ENCODE results near the gene PIGK.

PIGK gene

DNA sequence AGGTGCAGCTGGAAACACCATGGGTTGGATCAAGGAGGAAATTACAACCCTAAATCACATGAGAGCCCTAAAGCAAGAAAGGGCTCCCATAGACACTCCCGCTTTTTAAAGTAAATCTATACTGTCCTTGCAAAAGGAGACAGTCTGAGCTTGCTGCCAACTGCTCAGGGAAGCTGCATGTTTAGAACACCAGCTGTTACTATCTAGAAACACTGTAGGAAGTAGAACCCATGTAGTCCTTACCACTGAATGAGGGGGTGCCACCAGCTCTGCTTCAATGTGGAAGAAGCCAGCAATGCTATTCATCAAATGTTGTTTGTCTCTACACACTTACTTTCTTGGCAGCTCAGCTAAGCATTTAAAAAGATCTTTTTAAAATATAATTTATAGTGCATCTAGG is 79.8 kb downstream of the PIGK start:
- Histone ChIP-seq H3K9me3 (ENCODE audit: insufficient read depth, low read depth, low read length) (no peaks in the 10 kb centered on the region), H3K36me3 (ENCODE audit: insufficient read depth, low read depth, low read length) (no peaks in the 10 kb centered on the region), H3K27ac (ENCODE audit: low read length) (no peak overlapping the region), H3K9ac (ENCODE audit: low read depth, low read length) (no peak overlapping the region), H3K27me3 (ENCODE audit: insufficient read depth, low read length) (no peaks in the 10 kb centered on the region), H3K4me3 (ENCODE audit: low read length) (no peak overlapping the region), H3K4me1 (ENCODE audit: insufficient read depth, low read length) (no peaks in the 10 kb centered on the region)

DNA sequence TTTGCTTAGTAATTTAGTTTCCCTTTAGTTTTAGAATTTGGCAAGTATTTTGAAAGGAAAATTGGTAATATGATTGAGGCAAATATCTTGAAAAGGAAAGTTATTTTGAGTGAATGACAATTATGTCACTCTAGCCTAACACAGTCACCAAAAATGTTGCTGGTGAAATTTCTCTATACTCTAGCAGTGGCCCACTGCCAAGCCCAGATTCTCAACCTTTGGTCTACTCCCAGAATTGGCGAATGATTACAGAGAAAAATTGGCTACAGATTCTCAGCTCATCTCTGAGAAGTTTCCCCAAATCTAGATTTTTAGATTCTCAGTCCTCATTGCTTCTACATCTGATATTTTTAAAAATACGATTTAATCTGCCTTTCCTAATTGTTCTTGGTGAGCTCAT is 84.9 kb downstream of the PIGK start:
- no peaks in the 10 kb centered on the region for H3K36me3 ChIP-seq (ENCODE audit: insufficient read depth, low read depth, low read length)
- H3K27ac ChIP-seq (ENCODE audit: low read length), result no peak overlapping the region
- H3K9ac ChIP-seq (ENCODE audit: low read depth, low read length), result no peak overlapping the region
- H3K27me3 ChIP-seq (ENCODE audit: insufficient read depth, low read length), result no peaks in the 10 kb centered on the region
- no peak overlapping the region for H3K4me3 ChIP-seq (ENCODE audit: low read length)
- no peaks in the 10 kb centered on the region for H3K9me3 ChIP-seq (ENCODE audit: insufficient read depth, low read depth, low read length)
- no peaks in the 10 kb centered on the region for H3K4me1 ChIP-seq (ENCODE audit: insufficient read depth, low read length)

DNA sequence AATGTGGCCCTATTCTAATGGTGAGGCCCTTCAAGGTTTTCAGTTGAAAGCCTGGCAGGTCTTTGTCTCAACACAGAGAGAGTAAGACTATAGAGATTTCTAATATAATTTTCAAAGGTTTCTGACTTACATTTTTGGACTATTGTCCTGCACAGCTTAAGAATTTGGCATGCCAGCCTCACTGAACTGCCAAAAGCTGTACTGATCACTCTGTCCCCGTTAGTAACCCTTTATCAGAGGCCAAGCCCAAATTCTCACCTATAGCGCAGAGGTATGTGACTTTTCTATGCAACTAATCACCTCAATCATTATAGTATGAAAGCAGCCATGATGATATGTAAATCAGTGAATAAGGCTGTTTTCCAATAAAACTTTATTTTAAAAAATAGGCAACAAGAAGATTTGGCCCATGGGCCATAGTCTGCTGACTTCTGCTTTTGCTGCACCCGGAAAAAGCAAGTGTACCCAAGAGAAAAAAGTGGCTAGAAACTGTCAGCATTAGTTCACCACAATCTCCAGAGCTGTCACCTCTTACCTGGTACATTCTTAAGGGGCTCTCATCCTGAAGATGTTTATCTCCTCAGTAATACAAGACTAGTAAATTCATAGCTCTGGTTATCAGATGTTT is 85.4 kb downstream of the PIGK start:
- Histone ChIP-seq H3K36me3 (ENCODE audit: insufficient read depth, low read depth, low read length) (no peaks in the 10 kb centered on the region), H3K4me3 (ENCODE audit: low read length) (no peak overlapping the region), H3K27ac (ENCODE audit: low read length) (no peak overlapping the region), H3K27me3 (ENCODE audit: insufficient read depth, low read length) (no peaks in the 10 kb centered on the region), H3K9me3 (ENCODE audit: insufficient read depth, low read depth, low read length) (no peaks in the 10 kb centered on the region), H3K4me1 (ENCODE audit: insufficient read depth, low read length) (no peaks in the 10 kb centered on the region), H3K9ac (ENCODE audit: low read depth, low read length) (no peak overlapping the region)

DNA sequence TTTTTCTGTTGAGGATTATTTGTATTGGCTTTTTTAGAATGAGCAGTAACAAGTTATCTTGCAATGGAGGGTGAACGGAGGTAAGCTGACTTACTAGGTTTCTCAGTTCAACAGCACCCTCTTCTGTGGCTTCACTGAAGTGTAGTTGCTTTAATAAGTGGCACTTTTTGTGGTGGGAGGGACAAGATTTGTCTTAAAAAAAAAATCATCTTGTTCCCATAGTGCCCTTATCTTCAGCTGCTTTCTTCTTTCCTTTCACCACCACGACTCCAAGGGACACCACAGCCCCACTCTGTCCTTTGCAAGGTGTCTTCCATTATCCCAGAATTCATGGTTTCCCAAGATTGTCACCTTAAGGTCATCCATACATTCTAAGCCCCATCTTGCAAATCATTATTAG is 92.9 kb downstream of the PIGK start:
- no peak overlapping the region for H3K9ac ChIP-seq (ENCODE audit: low read depth, low read length)
- H3K27me3 ChIP-seq (ENCODE audit: insufficient read depth, low read length), result no peaks in the 10 kb centered on the region
- H3K36me3 ChIP-seq (ENCODE audit: insufficient read depth, low read depth, low read length), result no peaks in the 10 kb centered on the region
- H3K4me3 ChIP-seq (ENCODE audit: low read length), result no peak overlapping the region
- H3K4me1 ChIP-seq (ENCODE audit: insufficient read depth, low read length), result no peaks in the 10 kb centered on the region
- no peak overlapping the region for H3K27ac ChIP-seq (ENCODE audit: low read length)
- H3K9me3 ChIP-seq (ENCODE audit: insufficient read depth, low read depth, low read length), result no peaks in the 10 kb centered on the region

DNA sequence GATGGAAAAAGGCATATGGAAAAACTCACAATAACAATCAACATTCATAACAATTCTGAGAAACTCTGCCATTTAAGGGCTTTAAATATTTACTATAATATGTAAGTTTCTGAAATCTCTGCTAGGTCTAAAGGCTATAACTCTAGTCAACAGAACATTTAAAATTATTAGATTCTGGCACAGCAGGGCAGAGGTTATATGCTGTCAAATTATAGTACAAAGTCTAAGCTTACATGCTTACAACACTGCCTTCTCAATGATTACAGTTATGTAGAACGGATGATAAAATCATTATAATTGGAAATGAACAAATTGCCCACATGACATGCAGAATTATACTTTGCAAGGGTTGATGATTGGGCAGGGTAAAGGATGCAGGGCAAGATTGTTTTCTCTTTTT is 97.7 kb downstream of the PIGK start:
- H3K36me3 ChIP-seq (ENCODE audit: insufficient read depth, low read depth, low read length), result no peaks in the 10 kb centered on the region
- no peak overlapping the region for H3K4me3 ChIP-seq (ENCODE audit: low read length)
- H3K27me3 ChIP-seq (ENCODE audit: insufficient read depth, low read length), result no peaks in the 10 kb centered on the region
- no peaks in the 10 kb centered on the region for H3K4me1 ChIP-seq (ENCODE audit: insufficient read depth, low read length)
- no peak overlapping the region for H3K9ac ChIP-seq (ENCODE audit: low read depth, low read length)
- H3K27ac ChIP-seq (ENCODE audit: low read length), result no peak overlapping the region
- H3K9me3 ChIP-seq (ENCODE audit: insufficient read depth, low read depth, low read length), result no peaks in the 10 kb centered on the region

DNA sequence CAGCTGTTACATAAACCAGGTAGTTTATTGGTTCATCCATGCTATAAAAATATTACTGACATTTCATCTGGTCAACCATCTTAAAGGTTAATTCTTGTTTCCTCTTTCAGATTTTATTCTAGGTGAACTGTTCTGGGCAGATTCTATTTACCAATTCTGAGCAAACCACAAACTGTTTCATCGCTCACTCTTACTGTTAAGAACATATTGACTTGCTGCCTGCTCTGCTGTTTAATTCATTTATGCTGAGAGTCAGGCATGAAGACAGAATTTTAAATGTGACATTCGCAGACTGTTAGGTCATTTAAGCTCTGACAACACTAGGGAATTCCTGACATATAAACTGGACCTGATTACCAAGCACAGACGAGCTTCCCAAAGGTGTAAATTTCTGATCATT is 98.3 kb downstream of the PIGK start:
- Histone ChIP-seq H3K27ac (ENCODE audit: low read length) (no peak overlapping the region), H3K27me3 (ENCODE audit: insufficient read depth, low read length) (no peaks in the 10 kb centered on the region), H3K9me3 (ENCODE audit: insufficient read depth, low read depth, low read length) (no peaks in the 10 kb centered on the region), H3K4me3 (ENCODE audit: low read length) (no peak overlapping the region), H3K4me1 (ENCODE audit: insufficient read depth, low read length) (no peaks in the 10 kb centered on the region), H3K36me3 (ENCODE audit: insufficient read depth, low read depth, low read length) (no peaks in the 10 kb centered on the region), H3K9ac (ENCODE audit: low read depth, low read length) (no peak overlapping the region)

DNA sequence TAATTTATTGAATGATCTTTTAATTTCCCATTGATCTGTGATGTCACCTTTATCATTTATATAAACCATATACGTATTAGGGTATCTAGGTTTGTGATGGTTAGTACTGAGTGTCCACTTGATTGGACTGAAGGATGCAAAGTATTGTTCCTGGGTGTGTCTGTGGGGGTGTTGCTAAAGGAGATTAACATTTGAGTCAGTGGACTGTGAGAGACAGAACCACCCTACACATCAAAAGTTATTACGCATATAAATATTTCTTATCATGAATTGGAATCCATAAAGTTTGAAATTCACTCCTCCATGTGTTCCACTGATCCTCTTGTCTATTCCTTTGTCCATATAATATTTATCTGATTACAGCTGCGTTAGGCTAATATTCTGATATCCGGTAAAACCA is 100.5 kb downstream of the PIGK start:
- Histone ChIP-seq H3K27ac (ENCODE audit: low read length) (no peak overlapping the region), H3K36me3 (ENCODE audit: insufficient read depth, low read depth, low read length) (no peaks in the 10 kb centered on the region), H3K4me1 (ENCODE audit: insufficient read depth, low read length) (no peaks in the 10 kb centered on the region), H3K4me3 (ENCODE audit: low read length) (no peak overlapping the region), H3K9ac (ENCODE audit: low read depth, low read length) (no peak overlapping the region), H3K9me3 (ENCODE audit: insufficient read depth, low read depth, low read length) (no peaks in the 10 kb centered on the region), H3K27me3 (ENCODE audit: insufficient read depth, low read length) (no peaks in the 10 kb centered on the region)

DNA sequence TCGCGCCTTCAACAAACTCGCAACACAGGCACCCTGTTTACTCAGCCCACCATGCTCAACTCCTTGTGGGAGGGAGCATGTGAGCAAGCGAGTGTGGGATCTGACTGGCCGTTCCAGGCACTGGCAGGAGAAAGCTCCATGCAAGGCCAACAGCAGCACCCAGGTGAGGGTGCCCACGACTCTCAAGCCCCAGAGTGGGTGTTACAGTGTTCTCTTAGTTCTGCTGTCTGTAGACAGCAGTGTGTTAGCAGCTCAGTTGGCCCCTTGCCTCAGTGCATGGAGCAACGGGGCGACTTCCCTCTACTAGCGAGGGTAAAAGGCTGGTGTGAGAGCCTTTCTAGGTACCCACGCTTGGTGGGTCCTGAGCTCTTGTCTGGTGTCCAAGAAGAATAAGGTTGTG is 114.6 kb downstream of the PIGK start:
- Histone ChIP-seq H3K9ac (ENCODE audit: low read depth, low read length) (no peak overlapping the region), H3K4me3 (ENCODE audit: low read length) (no peak overlapping the region), H3K9me3 (ENCODE audit: insufficient read depth, low read depth, low read length) (no peaks in the 10 kb centered on the region), H3K36me3 (ENCODE audit: insufficient read depth, low read depth, low read length) (no peaks in the 10 kb centered on the region), H3K27ac (ENCODE audit: low read length) (no peak overlapping the region), H3K27me3 (ENCODE audit: insufficient read depth, low read length) (no peaks in the 10 kb centered on the region), H3K4me1 (ENCODE audit: insufficient read depth, low read length) (no peaks in the 10 kb centered on the region)

DNA sequence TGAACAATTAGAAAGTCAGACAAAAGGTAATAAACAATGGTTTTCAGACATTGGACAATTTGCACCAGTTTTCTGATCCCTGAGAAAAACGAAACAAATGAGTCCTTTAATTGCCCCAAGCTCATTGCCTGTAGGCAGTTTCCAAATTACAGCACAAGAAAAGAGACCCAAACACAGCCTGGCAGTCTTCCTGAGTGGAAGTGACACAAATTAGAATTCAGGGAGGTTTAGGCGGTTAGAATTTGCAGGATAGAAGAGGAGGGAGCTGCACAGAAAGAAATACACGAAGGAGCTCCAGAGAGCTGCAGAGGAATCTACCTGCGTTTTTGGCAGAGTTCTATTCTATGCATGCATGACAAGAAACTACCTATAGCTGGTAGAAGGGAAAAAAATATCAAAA is 115.7 kb downstream of the PIGK start:
- Histone ChIP-seq H3K9me3 (ENCODE audit: insufficient read depth, low read depth, low read length) (no peaks in the 10 kb centered on the region), H3K4me1 (ENCODE audit: insufficient read depth, low read length) (no peaks in the 10 kb centered on the region), H3K9ac (ENCODE audit: low read depth, low read length) (no peak overlapping the region), H3K27me3 (ENCODE audit: insufficient read depth, low read length) (no peaks in the 10 kb centered on the region), H3K27ac (ENCODE audit: low read length) (no peak overlapping the region), H3K36me3 (ENCODE audit: insufficient read depth, low read depth, low read length) (no peaks in the 10 kb centered on the region), H3K4me3 (ENCODE audit: low read length) (no peak overlapping the region)

DNA sequence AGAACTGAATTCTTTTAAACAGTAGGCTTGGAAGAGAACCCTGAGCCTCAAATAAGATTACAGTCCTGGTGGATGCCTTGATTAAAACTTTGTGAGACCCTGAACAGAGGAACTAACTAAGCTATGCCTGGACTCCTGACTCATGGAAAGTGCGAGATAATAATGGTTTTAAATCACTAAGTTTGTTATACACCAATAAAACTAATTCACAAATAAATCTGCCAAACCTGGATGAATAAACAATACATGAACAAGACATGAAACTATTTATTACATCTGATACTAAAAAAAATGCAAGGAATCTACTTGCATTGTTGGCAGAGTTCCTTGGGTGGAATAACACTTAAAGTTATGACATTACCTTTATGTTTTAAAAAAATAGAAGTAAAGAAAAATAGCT is 118.4 kb downstream of the PIGK start:
- Histone ChIP-seq H3K27ac (ENCODE audit: low read length) (no peak overlapping the region), H3K4me1 (ENCODE audit: insufficient read depth, low read length) (no peaks in the 10 kb centered on the region), H3K27me3 (ENCODE audit: insufficient read depth, low read length) (no peaks in the 10 kb centered on the region), H3K4me3 (ENCODE audit: low read length) (no peak overlapping the region), H3K9me3 (ENCODE audit: insufficient read depth, low read depth, low read length) (no peaks in the 10 kb centered on the region), H3K9ac (ENCODE audit: low read depth, low read length) (no peak overlapping the region), H3K36me3 (ENCODE audit: insufficient read depth, low read depth, low read length) (no peaks in the 10 kb centered on the region)

DNA sequence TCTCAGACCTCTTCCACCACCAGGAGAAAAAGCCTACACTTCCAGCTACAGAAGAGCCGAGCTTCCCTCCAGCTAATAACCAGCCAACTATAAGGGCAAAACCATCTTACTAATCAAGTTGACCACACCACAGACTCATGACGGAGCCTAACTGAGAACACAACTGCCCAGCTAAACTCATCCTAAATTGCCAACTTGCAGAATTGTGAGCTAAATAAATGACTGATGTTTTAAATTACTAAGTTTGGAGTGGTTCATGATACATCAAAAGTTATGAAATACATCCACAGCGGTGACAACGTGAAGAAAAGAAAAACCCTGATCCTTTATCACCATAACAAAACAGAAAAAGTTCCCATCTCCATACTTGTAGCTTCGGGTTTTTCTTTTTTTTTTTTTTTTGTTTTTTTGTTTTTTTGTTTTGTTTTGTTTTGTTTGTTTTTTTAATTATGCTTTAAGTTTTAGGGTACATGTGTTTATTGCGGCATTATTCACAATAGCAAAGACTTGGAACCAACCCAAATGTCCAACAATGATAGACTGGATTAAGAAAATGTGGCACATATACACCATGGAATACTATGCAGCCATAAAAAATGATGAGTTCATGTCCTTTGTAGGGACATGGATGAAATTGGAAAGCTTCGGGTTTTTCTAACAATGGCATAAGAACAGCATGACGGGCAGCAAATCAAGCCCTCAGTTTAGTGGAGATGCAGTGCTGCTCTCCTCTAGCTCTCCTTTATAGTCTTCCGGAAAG is 122.6 kb downstream of the PIGK start:
- Histone ChIP-seq H3K27ac (ENCODE audit: low read length) (no peak overlapping the region), H3K27me3 (ENCODE audit: insufficient read depth, low read length) (no peaks in the 10 kb centered on the region), H3K36me3 (ENCODE audit: insufficient read depth, low read depth, low read length) (no peaks in the 10 kb centered on the region), H3K9ac (ENCODE audit: low read depth, low read length) (no peak overlapping the region), H3K9me3 (ENCODE audit: insufficient read depth, low read depth, low read length) (no peaks in the 10 kb centered on the region), H3K4me3 (ENCODE audit: low read length) (no peak overlapping the region), H3K4me1 (ENCODE audit: insufficient read depth, low read length) (no peaks in the 10 kb centered on the region)

DNA sequence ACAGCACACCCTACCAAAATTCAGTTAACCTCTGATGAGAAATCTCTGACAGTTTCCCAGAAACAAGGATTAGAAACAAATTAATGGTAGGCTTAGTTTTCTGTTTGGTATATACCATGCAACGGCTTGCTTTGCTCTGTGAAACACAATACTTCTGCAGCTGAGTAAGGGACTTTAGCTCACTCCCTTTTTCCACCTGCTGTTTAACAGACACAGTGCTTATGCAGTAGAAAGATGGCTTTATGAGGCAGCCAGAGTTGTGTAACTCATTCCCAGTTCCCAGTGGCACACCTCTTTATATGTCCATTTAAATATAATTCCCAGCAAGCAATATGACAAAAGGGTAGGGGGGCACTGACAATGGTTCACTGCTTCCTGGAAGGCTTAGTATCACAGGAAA is 124.0 kb downstream of the PIGK start:
- Histone ChIP-seq H3K4me1 (ENCODE audit: insufficient read depth, low read length) (no peaks in the 10 kb centered on the region), H3K27ac (ENCODE audit: low read length) (no peak overlapping the region), H3K36me3 (ENCODE audit: insufficient read depth, low read depth, low read length) (no peaks in the 10 kb centered on the region), H3K4me3 (ENCODE audit: low read length) (no peak overlapping the region), H3K9ac (ENCODE audit: low read depth, low read length) (no peak overlapping the region), H3K27me3 (ENCODE audit: insufficient read depth, low read length) (no peaks in the 10 kb centered on the region), H3K9me3 (ENCODE audit: insufficient read depth, low read depth, low read length) (no peaks in the 10 kb centered on the region)

Data from iPS-20b (cell line).